GM21825 (cell line): ENCODE results near the gene SCG5.

Source experiments
- ATAC-seq: cut with Tn5 transposase; IDR thresholded peaks from one replicate; pipeline ENCODE4 v1.9.1; 2021; ENCODE audit warnings: mild to moderate bottlenecking, moderate library complexity; ENCODE audit not compliant: unreplicated experiment

The SCG5 gene

GRCh38 chr15:32690941-32691688 lies 49.6 kb downstream of the SCG5 start:
- no peak for ATAC-seq

- no peak for ATAC-seq
These were observed 50.2 kb downstream of the SCG5 start for GRCh38 chr15:32691689-32692038.

- no peak for ATAC-seq
These were observed 50.8 kb downstream of the SCG5 start for GRCh38 chr15:32692286-32692685.

DNA sequence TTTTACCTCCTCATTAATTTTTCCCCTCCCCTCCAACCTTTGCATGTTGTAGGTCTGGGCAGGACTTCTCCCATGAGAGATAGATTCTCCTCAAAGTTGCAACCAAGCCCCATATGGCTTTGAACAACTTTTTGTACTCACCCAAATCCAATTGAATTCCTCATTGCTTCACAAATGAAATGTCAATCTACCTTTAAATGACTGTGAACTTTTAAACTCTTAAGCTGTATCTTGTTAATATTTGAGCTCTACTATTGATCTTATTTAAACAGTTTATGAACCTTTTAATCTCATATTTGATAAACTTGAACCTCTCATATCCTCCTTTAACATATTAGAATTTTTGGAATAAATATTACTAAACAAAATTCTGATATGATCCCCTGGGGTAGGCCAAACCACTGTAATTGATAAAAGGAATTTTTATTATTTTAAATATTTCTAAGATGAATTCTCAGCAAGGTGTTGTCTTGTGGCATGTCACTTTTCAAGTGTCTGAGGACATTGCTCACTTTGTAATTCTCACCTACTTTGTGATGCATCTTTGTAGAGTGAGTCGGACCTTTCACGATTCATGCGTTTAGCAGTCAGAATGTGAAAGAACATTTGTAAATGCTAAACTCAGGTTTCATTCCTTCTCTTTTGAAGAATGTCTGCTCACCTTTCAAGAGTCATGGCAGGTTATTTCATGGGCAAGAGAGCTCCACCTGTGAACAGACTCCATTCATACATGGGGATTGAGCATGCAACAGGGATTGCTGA lies 52.9 kb downstream of the SCG5 start:
- no peak for ATAC-seq

GRCh38 chr15:32698773-32699390 lies 57.4 kb downstream of the SCG5 start:
- no peak for ATAC-seq

GRCh38 chr15:32700501-32701150 lies 59.1 kb downstream of the SCG5 start:
- ATAC-seq: no peak

DNA sequence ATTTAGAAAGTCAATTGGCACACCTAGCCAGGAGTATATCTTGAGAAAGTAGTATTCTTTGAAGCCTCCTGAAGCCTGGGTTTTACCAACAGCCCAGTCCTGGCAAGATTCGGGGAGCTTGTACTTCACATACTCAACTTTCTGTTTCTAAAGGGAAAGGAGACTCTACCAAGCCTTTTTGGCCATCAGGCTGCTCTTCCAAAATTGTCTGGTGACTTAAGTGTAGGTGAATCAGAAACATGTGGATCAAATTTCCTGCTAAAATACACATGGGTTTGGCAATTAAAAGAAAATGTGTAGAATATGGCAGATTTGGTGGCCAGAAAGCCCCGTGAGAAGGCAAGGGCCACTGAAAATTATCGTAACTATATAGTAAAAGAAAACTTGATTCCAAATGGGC lies 60.4 kb downstream of the SCG5 start:
- ATAC-seq: no peak

GRCh38 chr15:32704395-32704981 lies 63.0 kb downstream of the SCG5 start:
- ATAC-seq: no peak

- ATAC-seq: no peak
These were observed 63.9 kb downstream of the SCG5 start for GRCh38 chr15:32705446-32705845.

DNA sequence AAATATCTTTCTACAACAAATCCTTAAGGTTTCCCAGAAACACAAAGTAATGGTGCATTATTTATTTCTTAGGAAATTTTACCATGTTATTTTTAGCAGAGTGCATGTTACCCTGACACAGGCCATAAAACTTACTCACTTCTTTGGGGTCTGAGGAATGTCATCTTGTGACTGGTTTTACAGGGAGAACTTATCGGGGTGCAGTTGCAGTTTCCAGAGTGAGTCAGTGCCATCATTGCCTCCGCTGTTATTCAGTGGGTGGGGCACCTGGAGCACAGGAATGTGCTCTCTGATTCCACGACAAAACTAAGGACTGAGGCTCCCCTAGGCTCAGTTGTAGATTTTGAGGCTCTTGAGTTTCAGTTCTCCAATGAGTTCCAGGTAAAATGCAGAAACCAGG lies 65.2 kb downstream of the SCG5 start:
- ATAC-seq: no peak

DNA sequence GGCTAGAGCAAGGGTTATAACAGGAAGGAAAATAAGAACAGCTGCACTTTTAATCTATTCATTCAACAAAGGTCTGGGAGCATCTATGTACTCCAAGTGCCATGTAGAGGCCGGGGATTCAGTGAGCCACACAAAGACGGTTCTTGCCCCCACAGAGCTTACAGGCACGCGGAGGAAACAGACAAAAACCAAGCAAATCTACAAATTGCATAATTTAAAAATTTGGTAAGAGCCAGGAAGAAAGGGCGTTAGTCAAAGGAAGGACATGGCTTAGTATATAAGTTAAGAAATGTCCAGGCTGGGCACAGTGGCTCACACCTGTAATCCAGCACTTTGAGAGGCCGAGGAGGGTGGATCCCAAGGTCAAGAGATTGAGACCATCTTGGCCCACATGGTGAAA lies 65.9 kb downstream of the SCG5 start:
- ATAC-seq: no peak

- ATAC-seq: no peak
These were observed 68.0 kb downstream of the SCG5 start for GRCh38 chr15:32709295-32710033.

DNA sequence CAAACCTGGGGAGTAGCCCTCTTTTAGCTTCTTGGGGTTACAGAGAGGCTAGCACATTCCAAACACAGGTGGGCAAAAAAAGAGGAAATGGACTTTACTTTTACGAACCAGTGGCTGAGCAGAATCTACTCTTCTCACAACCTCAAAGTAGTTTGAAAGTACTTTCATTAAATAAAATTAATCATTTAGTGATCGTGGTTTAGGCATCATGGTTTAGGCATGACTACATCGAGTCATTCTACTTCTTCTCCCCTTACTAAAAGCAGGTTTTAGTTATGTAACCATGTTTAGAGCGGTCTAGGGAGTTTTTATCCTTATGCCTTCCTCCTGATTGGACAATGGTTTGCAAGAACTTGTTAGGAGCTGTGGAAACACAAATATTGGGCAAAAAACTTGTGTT lies 73.8 kb downstream of the SCG5 start:
- no peak for ATAC-seq

DNA sequence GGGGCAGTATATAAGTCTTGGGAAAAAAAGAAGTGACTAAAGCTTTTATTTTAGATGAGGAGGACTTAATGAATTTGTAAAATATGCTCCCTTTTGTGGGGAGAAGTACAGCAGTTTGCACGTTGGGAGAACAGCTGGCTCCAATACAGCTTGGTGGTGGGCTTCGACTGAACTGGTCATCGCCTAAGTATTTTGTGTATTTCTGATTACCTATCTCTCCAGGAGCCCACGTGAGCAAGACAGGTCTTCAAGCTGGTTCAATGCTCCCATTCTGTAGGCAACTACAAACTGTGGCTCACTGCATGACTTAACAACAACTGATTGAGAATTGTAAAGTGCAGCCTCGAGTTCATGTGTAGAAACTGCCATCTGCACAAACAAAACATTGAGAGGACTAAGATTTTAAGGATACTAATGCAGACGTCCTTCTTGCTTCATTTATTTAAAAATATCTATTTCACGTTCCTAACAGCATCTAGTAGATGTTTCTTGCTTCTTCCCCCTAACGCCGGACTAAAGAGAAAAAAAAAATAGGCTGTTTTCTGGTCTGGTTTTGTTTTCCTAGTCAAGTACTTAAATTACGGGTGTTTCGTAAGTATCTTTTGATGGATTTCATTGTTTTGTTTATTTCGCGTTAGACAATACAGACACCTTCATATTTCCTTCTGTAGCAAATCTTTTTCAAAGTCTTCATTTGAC lies 74.9 kb downstream of the SCG5 start:
- no peak for ATAC-seq

DNA sequence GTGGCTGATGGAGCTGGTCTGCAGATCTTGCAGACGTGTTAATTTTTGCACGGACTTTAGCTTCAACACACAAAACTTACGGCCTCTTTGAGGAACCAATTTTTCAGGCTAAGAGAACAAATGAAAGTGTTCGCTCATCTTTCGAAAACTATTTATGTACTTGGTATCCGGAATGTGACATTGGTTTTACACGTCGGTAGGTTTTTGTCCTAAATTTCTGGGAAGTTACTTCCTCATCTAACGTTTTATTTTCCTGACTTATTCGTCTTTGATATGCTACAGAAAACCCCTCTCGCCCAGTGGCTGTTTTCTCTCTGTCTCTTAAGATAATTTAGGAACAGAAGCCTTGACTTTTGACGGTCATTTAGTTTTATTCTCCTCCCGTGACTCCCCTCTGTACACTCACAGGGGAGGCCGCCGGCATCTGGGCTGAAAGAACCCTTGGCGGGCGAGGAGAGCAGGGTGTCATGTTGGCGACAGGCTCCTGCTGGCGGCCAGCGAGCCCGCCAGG lies 75.5 kb downstream of the SCG5 start:
- ATAC-seq: no peak

- no peak for ATAC-seq
These were observed 76.1 kb downstream of the SCG5 start, which contains the start of gene GREM1 for GRCh38 chr15:32717426-32718226. GREM1 (plus strand) TSS chr15:32718004; CDS start chr15:32730691, 12,687 bp downstream.

GRCh38 chr15:32718227-32718820 lies 76.8 kb downstream of the SCG5 start:
- no peak for ATAC-seq
